Caki2 (cell line): ENCODE results near the gene PDE6C. TPM values are rescaled to one million over a fixed set of nuclear protein-coding genes. Genes with fewer than 3 reads are reported as not detected.
"Not testable (repeated sequence)": the region's sequence is repeated elsewhere in the genome, so short reads cannot be mapped to it uniquely, and the experiment has no call there.

Source experiments
- DNase-seq: peaks from one replicate; pipeline ENCODE4 v3.0.0-alpha.2; 2015; ENCODE audit warnings: low read depth
- in situ Hi-C: cut with HindIII; loops from 2 replicates; pipeline ENCODE4 v1.10.0; 2016; ENCODE audit warnings: low sequenced_read_pairs, low pct_unique_long_range_greater_than_20kb, mixed read lengths
- total RNA-seq: library from RNA; depleted of rRNA; stranded (reverse); fragments of >200 nt; shearing (Covaris generic); gene quantifications from 2 replicates; pipeline ENCODE4 v1.2.3, GENCODE V29; 2014; ENCODE audit warnings: low replicate concordance

The PDE6C gene
- total RNA-seq, 1 experiment from 2014 or later = not detected

GRCh38 chr10:93678805-93679587 is 66.7 kb downstream of the PDE6C start:
- in situ Hi-C loops = no loop called here
- DNase-seq = no peak

GRCh38 chr10:93680412-93681047 is 68.2 kb downstream of the PDE6C start:
- DNase-seq = peak; percentile 30
- in situ Hi-C loops = no loop called here

- DNase-seq = no peak
- in situ Hi-C loops = no loop called here
These were observed 75.4 kb downstream of the PDE6C start for GRCh38 chr10:93687737-93688136.

- DNase-seq = no peak
- in situ Hi-C loops = no loop called here
These were observed 83.4 kb downstream of the PDE6C start for GRCh38 chr10:93695740-93696139.

GRCh38 chr10:93696582-93696981 is 84.2 kb downstream of the PDE6C start:
- in situ Hi-C loops, DNase-seq: not testable (repeated sequence)

- no peak for DNase-seq
- in situ Hi-C loops = no loop called here
These were observed 84.9 kb downstream of the PDE6C start for GRCh38 chr10:93697207-93697606.

- no peak for DNase-seq
- in situ Hi-C loops = no loop called here
These were observed 89.5 kb downstream of the PDE6C start for GRCh38 chr10:93701866-93702209.

- in situ Hi-C loops = no loop called here
- peak; percentile 85 for DNase-seq
These were observed 90.1 kb downstream of the PDE6C start, which contains the start of gene FRA10AC1 for GRCh38 chr10:93702210-93703001. FRA10AC1 (minus strand) TSS chr10:93702592; CDS start chr10:93700106, 2,486 bp downstream.

GRCh38 chr10:93703066-93703465 is 90.7 kb downstream of the PDE6C start:
- in situ Hi-C loops = no loop called here
- DNase-seq = no peak

GRCh38 chr10:93703841-93704240 is 91.5 kb downstream of the PDE6C start:
- in situ Hi-C loops = no loop called here
- DNase-seq = no peak

- in situ Hi-C loops = no loop called here
- DNase-seq = no peak
These were observed 92.1 kb downstream of the PDE6C start for GRCh38 chr10:93704451-93704850.

GRCh38 chr10:93707623-93708022 is 95.3 kb downstream of the PDE6C start:
- no peak for DNase-seq
- in situ Hi-C loops = no loop called here

GRCh38 chr10:93710333-93710909 is 98.1 kb downstream of the PDE6C start:
- in situ Hi-C loops = no loop called here
- no peak for DNase-seq

- in situ Hi-C loops = no loop called here
- no peak for DNase-seq
These were observed 99.6 kb downstream of the PDE6C start for GRCh38 chr10:93711891-93712290.

- no peak for DNase-seq
- in situ Hi-C loops = no loop called here
These were observed 100.3 kb downstream of the PDE6C start for GRCh38 chr10:93712593-93712992.

GRCh38 chr10:93715345-93715744 is 103.0 kb downstream of the PDE6C start:
- in situ Hi-C loops = no loop called here
- DNase-seq = no peak
